PC-3 (cell line): Measurements from ENCODE around the gene GUCA2A.

Experiments used
- CTCF ChIP-seq: fragments of 300-600 bp; sonication (generic); conservative IDR thresholded peaks from 2 replicates; pipeline ENCODE4 v1.5.1; 2017; ENCODE audit warnings: antibody characterized with exemption, low read depth, mild to moderate bottlenecking, low read length
- EZH2 ChIP-seq: fragments of 300-600 bp; sonication (generic); IDR thresholded peaks from one replicate; pipeline ENCODE4 v1.6.1; 2017; ENCODE audit warnings: antibody characterized with exemption, mild to moderate bottlenecking, low read length; ENCODE audit not compliant: unreplicated experiment
- EZH2phosphoT487 ChIP-seq: fragments of 300-600 bp; sonication (generic); IDR thresholded peaks from 2 replicates; pipeline ENCODE4 v1.6.1; 2018; ENCODE audit warnings: mild to moderate bottlenecking, antibody characterized with exemption, low read length, borderline replicate concordance

GRCh38 chr1:42173961-42174735, 9.6 kb upstream of the GUCA2A start:
- TF ChIP-seq CTCF (no peak), EZH2phosphoT487 (no peak), EZH2 (no peak)
